ENCODE data around the gene RAB11FIP4.

The RAB11FIP4 gene

DNA sequence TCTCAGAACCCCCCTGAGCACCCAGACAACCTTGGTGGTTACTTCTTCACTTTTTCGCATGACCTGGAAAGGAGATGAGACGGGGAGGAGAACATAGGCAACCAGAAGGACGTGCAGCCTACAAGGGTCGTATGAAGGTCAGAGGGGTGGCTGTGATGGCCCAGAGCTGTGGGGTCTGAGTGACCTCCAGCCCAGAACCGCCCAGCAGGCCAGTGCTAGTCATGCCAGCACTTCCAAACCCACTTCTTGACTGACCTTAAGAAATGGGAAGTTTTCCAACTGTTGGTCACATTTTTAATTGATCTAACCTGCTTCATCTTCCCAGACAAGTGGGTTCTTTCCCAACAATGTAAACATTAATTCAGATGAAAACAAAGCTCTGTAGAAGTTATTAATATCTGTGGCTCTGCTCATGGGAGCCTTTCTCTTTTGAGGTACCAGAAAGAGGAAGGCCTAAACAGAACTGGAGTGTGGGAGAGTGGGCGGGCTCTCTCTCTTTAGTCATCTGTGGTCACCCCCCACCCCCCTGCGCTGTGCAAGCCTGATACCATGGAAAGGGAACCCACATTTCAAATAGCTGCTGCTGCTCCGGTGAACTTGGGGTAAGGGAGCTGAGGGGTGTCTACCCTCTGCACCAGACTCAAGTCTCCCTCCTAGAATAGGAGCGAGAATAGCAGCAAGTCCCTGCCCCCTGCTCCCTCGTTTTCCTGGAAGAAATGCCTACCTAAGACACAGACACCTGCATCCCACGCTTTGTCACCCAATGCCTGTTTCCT is 101.6 kb downstream of the RAB11FIP4 start:
- Histone ChIP-seq H3K27me3 (ENCODE audit: insufficient read depth, low read length, poor library complexity, severe bottlenecking) (no peaks in the 10 kb centered on the region), H3K4me3 (ENCODE audit: low read length, poor library complexity, severe bottlenecking) (no peak overlapping the region), H4K20me1 (ENCODE audit: insufficient read depth, low read length, poor library complexity, severe bottlenecking) (peaks cover 16% of the 10 kb centered on the region), H2AFZ (ENCODE audit: low read length) (no peak overlapping the region), H3K36me3 (ENCODE audit: insufficient read depth, low read length) (no peaks in the 10 kb centered on the region), H3K9me2 (replicated peaks; ENCODE audit: low read depth, low read length) (no peaks in the 10 kb centered on the region), H3K4me1 (ENCODE audit: insufficient read depth, low read length, poor library complexity, severe bottlenecking) (peaks cover 89% of the 10 kb centered on the region), H3K79me2 (ENCODE audit: insufficient read depth, low read length) (peaks cover 56% of the 10 kb centered on the region; the same call in 1 of the 2 replicates), H3K4me2 (ENCODE audit: low read depth, low read length, poor library complexity, severe bottlenecking) (peak overlapping the region; percentile 59), H3F3A (ENCODE audit: low read depth) (peaks cover 8% of the 10 kb centered on the region), H3K9me3 (ENCODE audit: insufficient read depth, low read depth, low read length) (no peaks in the 10 kb centered on the region), H3K9ac (ENCODE audit: low read depth, low read length, poor library complexity, severe bottlenecking) (no peak overlapping the region)
- TF ChIP-seq, protein P1, sequence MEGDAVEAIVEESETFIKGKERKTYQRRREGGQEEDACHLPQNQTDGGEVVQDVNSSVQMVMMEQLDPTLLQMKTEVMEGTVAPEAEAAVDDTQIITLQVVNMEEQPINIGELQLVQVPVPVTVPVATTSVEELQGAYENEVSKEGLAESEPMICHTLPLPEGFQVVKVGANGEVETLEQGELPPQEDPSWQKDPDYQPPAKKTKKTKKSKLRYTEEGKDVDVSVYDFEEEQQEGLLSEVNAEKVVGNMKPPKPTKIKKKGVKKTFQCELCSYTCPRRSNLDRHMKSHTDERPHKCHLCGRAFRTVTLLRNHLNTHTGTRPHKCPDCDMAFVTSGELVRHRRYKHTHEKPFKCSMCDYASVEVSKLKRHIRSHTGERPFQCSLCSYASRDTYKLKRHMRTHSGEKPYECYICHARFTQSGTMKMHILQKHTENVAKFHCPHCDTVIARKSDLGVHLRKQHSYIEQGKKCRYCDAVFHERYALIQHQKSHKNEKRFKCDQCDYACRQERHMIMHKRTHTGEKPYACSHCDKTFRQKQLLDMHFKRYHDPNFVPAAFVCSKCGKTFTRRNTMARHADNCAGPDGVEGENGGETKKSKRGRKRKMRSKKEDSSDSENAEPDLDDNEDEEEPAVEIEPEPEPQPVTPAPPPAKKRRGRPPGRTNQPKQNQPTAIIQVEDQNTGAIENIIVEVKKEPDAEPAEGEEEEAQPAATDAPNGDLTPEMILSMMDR (conservative IDR thresholded peaks at IDR 0.05; ENCODE audit: low read length) = no peak

- H3K79me2 ChIP-seq (ENCODE audit: insufficient read depth, low read length) = peaks cover 59% of the 10 kb centered on the region; the same call in 1 of the 2 replicates
- peaks cover 13% of the 10 kb centered on the region for H4K20me1 ChIP-seq (ENCODE audit: insufficient read depth, low read length, poor library complexity, severe bottlenecking)
- TF ChIP-seq, protein P1 (conservative IDR thresholded peaks at IDR 0.05; ENCODE audit: low read length) = no peak
- TF ChIP-seq EZH2phosphoT487 (IDR thresholded peaks at IDR 0.05; ENCODE audit: borderline replicate concordance) = no peak
- peak overlapping the region; percentile 27 for H3K4me3 ChIP-seq (ENCODE audit: low read length, poor library complexity, severe bottlenecking)
- no peak overlapping the region for H2AFZ ChIP-seq (ENCODE audit: low read length)
- H3K27me3 ChIP-seq (ENCODE audit: insufficient read depth, low read length, poor library complexity, severe bottlenecking) = no peaks in the 10 kb centered on the region
- H3F3A ChIP-seq (ENCODE audit: low read depth) = peaks cover 8% of the 10 kb centered on the region
- peaks cover 92% of the 10 kb centered on the region for H3K4me1 ChIP-seq (ENCODE audit: insufficient read depth, low read length, poor library complexity, severe bottlenecking)
- peak overlapping the region; percentile 59 for H3K4me2 ChIP-seq (ENCODE audit: low read depth, low read length, poor library complexity, severe bottlenecking)
- no peaks in the 10 kb centered on the region for H3K9me2 ChIP-seq (replicated peaks; ENCODE audit: low read depth, low read length)
- H3K9me3 ChIP-seq (ENCODE audit: insufficient read depth, low read depth, low read length) = no peaks in the 10 kb centered on the region
- H3K9ac ChIP-seq (ENCODE audit: low read depth, low read length, poor library complexity, severe bottlenecking) = peak overlapping the region; percentile 28
- no peaks in the 10 kb centered on the region for H3K36me3 ChIP-seq (ENCODE audit: insufficient read depth, low read length)
Measured at GRCh38 chr17:31493656-31494155, 102.2 kb downstream of the RAB11FIP4 start.

GRCh38 chr17:31494259-31495021 is 103.0 kb downstream of the RAB11FIP4 start:
- H3K79me2 ChIP-seq (ENCODE audit: insufficient read depth, low read length) = peaks cover 55% of the 10 kb centered on the region; the same call in 1 of the 2 replicates
- peaks cover 90% of the 10 kb centered on the region for H3K4me1 ChIP-seq (ENCODE audit: insufficient read depth, low read length, poor library complexity, severe bottlenecking)
- no peaks in the 10 kb centered on the region for H3K27me3 ChIP-seq (ENCODE audit: insufficient read depth, low read length, poor library complexity, severe bottlenecking)
- no peaks in the 10 kb centered on the region for H3K36me3 ChIP-seq (ENCODE audit: insufficient read depth, low read length)
- H3K9me2 ChIP-seq (replicated peaks; ENCODE audit: low read depth, low read length) = no peaks in the 10 kb centered on the region
- TF ChIP-seq EZH2phosphoT487 (IDR thresholded peaks at IDR 0.05; ENCODE audit: borderline replicate concordance) = no peak
- TF ChIP-seq, protein P1 (conservative IDR thresholded peaks at IDR 0.05; ENCODE audit: low read length) = no peak
- peak overlapping the region; percentile 27 for H3K4me3 ChIP-seq (ENCODE audit: low read length, poor library complexity, severe bottlenecking)
- peak overlapping the region; percentile 56 for H3K9ac ChIP-seq (ENCODE audit: low read depth, low read length, poor library complexity, severe bottlenecking)
- H3K4me2 ChIP-seq (ENCODE audit: low read depth, low read length, poor library complexity, severe bottlenecking) = peak overlapping the region; percentile 59
- H3F3A ChIP-seq (ENCODE audit: low read depth) = peaks cover 8% of the 10 kb centered on the region
- H2AFZ ChIP-seq (ENCODE audit: low read length) = no peak overlapping the region
- peaks cover 5% of the 10 kb centered on the region for H4K20me1 ChIP-seq (ENCODE audit: insufficient read depth, low read length, poor library complexity, severe bottlenecking)
- no peaks in the 10 kb centered on the region for H3K9me3 ChIP-seq (ENCODE audit: insufficient read depth, low read depth, low read length)
